DOHH2 (cell line): Measurements from ENCODE around the gene DDHD1.

Source experiments
- CTCF ChIP-seq: fragments of 200-600 bp; sonication (generic); IDR thresholded peaks from one replicate; pipeline ENCODE4 v1.5.1; 2014; ENCODE audit warnings: antibody characterized with exemption, mild to moderate bottlenecking, low read depth, low read length; ENCODE audit not compliant: poor library complexity, severe bottlenecking
- EZH2phosphoT487 ChIP-seq: fragments of 200-600 bp; sonication (generic); IDR thresholded peaks from 2 replicates; pipeline ENCODE4 v1.6.1; 2017; ENCODE audit warnings: borderline replicate concordance, mild to moderate bottlenecking, antibody characterized with exemption, low read length, moderate library complexity, mixed read lengths

GRCh38 chr14:53090853-53091252 lies 62.3 kb downstream of the DDHD1 start:
- TF ChIP-seq EZH2phosphoT487 (no peak), CTCF (no peak)
